GF-D8 (cell line): ENCODE data around the gene BMERB1.
A peak's percentile ranks its signal among the peaks of the same experiment; 100 is the strongest.
"Not testable (repeated sequence)": the region's sequence is repeated elsewhere in the genome, so short reads cannot be mapped to it uniquely, and the experiment has no call there.

Experiments
- DNase-seq: peaks from one replicate; lab custom pipeline; 2025; lab: John Stamatoyannopoulos, UW

Gene BMERB1

GRCh38 chr16:15559176-15559575 is 124.8 kb downstream of the BMERB1 start:
- no peak for DNase-seq

- DNase-seq = no peak
Observed at GRCh38 chr16:15564604-15565339, 130.4 kb downstream of the BMERB1 start.

- no peak for DNase-seq
Observed at GRCh38 chr16:15566095-15566494, 131.7 kb downstream of the BMERB1 start.

- no peak for DNase-seq
Observed at GRCh38 chr16:15567823-15568222, 133.4 kb downstream of the BMERB1 start.

GRCh38 chr16:15570666-15571065 is 136.3 kb downstream of the BMERB1 start:
- not testable (repeated sequence) for DNase-seq

- DNase-seq = peak; percentile 5
Observed at GRCh38 chr16:15571557-15571956, 137.2 kb downstream of the BMERB1 start.

- no peak for DNase-seq
Observed at GRCh38 chr16:15572329-15573001, 138.1 kb downstream of the BMERB1 start.

- DNase-seq = no peak
Observed at GRCh38 chr16:15573274-15573895, 139.0 kb downstream of the BMERB1 start.

- not testable (repeated sequence) for DNase-seq
Observed at GRCh38 chr16:15573896-15574613, 139.7 kb downstream of the BMERB1 start.

- no peak for DNase-seq
Observed at GRCh38 chr16:15574614-15574948, 140.2 kb downstream of the BMERB1 start.

- DNase-seq = no peak
Observed at GRCh38 chr16:15575293-15576049, 141.1 kb downstream of the BMERB1 start.

- DNase-seq = no peak
Observed at GRCh38 chr16:15576960-15577958, 142.9 kb downstream of the BMERB1 start.

GRCh38 chr16:15578824-15579223 is 144.4 kb downstream of the BMERB1 start:
- DNase-seq = no peak

GRCh38 chr16:15581127-15581815 is 146.9 kb downstream of the BMERB1 start:
- no peak for DNase-seq

GRCh38 chr16:15583526-15583925 is 149.1 kb downstream of the BMERB1 start:
- no peak for DNase-seq

- DNase-seq = no peak
Observed at GRCh38 chr16:15585956-15586355, 151.6 kb downstream of the BMERB1 start.

GRCh38 chr16:15586716-15587115 is 152.3 kb downstream of the BMERB1 start:
- DNase-seq = no peak

GRCh38 chr16:15587152-15587825 is 152.9 kb downstream of the BMERB1 start:
- DNase-seq = no peak

GRCh38 chr16:15592324-15592723 is 157.9 kb downstream of the BMERB1 start:
- DNase-seq = no peak
